Activated naive CD4-positive, alpha-beta T cell treated with anti-CD3 and anti-CD28 coated beads for 36 hours (primary cell): ENCODE data around the gene ZFHX3. TPM values are rescaled to one million over a fixed set of nuclear protein-coding genes. Genes with fewer than 3 reads are reported as not detected.

Source experiments
- CTCF ChIA-PET: fragments of 350-600 bp; sonication (Branson Sonifier 250); formaldehyde crosslinking; loops from one replicate; lab custom pipeline; 2021; ENCODE audit warnings: antibody characterized with exemption; lab: Charles Lee
- DNase-seq: peaks from one replicate; pipeline ENCODE4 v3.0.0-alpha.2; 2020
- H3K27ac Mint-ChIP-seq: one replicate; pipeline ENCODE4 v1.8.0; 2021; ENCODE audit warnings: mild to moderate bottlenecking, mixed read lengths
- H3K27me3 Mint-ChIP-seq: one replicate; pipeline ENCODE4 v1.8.0; 2021; ENCODE audit warnings: low read depth, mixed read lengths
- H3K36me3 Mint-ChIP-seq: one replicate; pipeline ENCODE4 v1.8.0; 2021; ENCODE audit warnings: low read depth, mixed read lengths
- H3K4me1 Mint-ChIP-seq: one replicate; pipeline ENCODE4 v1.8.0; 2021; ENCODE audit warnings: low read depth, mixed read lengths
- H3K4me3 Mint-ChIP-seq: one replicate; pipeline ENCODE4 v1.8.0; 2021; ENCODE audit warnings: mild to moderate bottlenecking, moderate library complexity, mixed read lengths
- H3K9me3 Mint-ChIP-seq: one replicate; pipeline ENCODE4 v1.8.0; 2021; ENCODE audit warnings: mixed read lengths
- intact Hi-C: fragments of 100-400 bp; cut with micrococcal nuclease; formaldehyde crosslinking; loops from one replicate; pipeline ENCODE4 v1.15.1; 2023
- total RNA-seq, 2 experiments: library from RNA; stranded (reverse); gene quantifications; one replicate each; pipeline ENCODE4 v1.2.3, GENCODE V29; 2021

The ZFHX3 gene
- total RNA-seq, 2 experiments from 2014 or later = 0.44 to 0.72 TPM

GRCh38 chr16:73058616-73059409 is 10.9 kb upstream of the ZFHX3 start:
- CTCF ChIA-PET = interaction anchor here (0.6 to 0.7 kb wide), 3 partner anchors 21 to 257 kb away, joined by 3 to 4 read pairs (median 3); no protein-coding TSS in a partner anchor
- intact Hi-C loops = no loop called here
- peaks cover 57% of the 10 kb centered on the region for H3K27me3 Mint-ChIP-seq
- H3K9me3 Mint-ChIP-seq = no peaks in the 10 kb centered on the region
- peak; percentile 15 for DNase-seq
- no peak overlapping the region for H3K27ac Mint-ChIP-seq
- H3K4me3 Mint-ChIP-seq = peak overlapping the region; percentile 75
- H3K4me1 Mint-ChIP-seq = peaks cover 20% of the 10 kb centered on the region
- no peaks in the 10 kb centered on the region for H3K36me3 Mint-ChIP-seq

- CTCF ChIA-PET = interaction anchor here (0.6 to 0.7 kb wide), 3 partner anchors 22 to 257 kb away, joined by 3 to 4 read pairs (median 3); no protein-coding TSS in a partner anchor
- Mint-ChIP-seq H3K4me1 (peaks cover 20% of the 10 kb centered on the region), H3K27me3 (peaks cover 56% of the 10 kb centered on the region), H3K9me3 (no peaks in the 10 kb centered on the region), H3K27ac (no peak overlapping the region), H3K36me3 (no peaks in the 10 kb centered on the region), H3K4me3 (peak overlapping the region; percentile 75)
- intact Hi-C loops = no loop called here
- peak; percentile 28 for DNase-seq
Measured at GRCh38 chr16:73058221-73058615, 10.3 kb upstream of the ZFHX3 start.

GRCh38 chr16:73057291-73058210 is 9.6 kb upstream of the ZFHX3 start:
- peaks cover 52% of the 10 kb centered on the region for H3K27me3 Mint-ChIP-seq
- peaks cover 20% of the 10 kb centered on the region for H3K4me1 Mint-ChIP-seq
- DNase-seq = no peak
- H3K27ac Mint-ChIP-seq = no peak overlapping the region
- no peaks in the 10 kb centered on the region for H3K36me3 Mint-ChIP-seq
- CTCF ChIA-PET = no interaction called here
- peak overlapping the region; percentile 79 for H3K4me3 Mint-ChIP-seq
- intact Hi-C loops = no loop called here
- no peaks in the 10 kb centered on the region for H3K9me3 Mint-ChIP-seq

- peaks cover 46% of the 10 kb centered on the region for H3K27me3 Mint-ChIP-seq
- intact Hi-C loops = no loop called here
- H3K4me3 Mint-ChIP-seq = peak overlapping the region; percentile 79
- H3K9me3 Mint-ChIP-seq = no peaks in the 10 kb centered on the region
- no peak overlapping the region for H3K27ac Mint-ChIP-seq
- no peak for DNase-seq
- H3K4me1 Mint-ChIP-seq = peaks cover 17% of the 10 kb centered on the region
- H3K36me3 Mint-ChIP-seq = no peaks in the 10 kb centered on the region
- CTCF ChIA-PET = no interaction called here
Measured at GRCh38 chr16:73056921-73057290, 9.0 kb upstream of the ZFHX3 start.

GRCh38 chr16:73056448-73056847 is 8.5 kb upstream of the ZFHX3 start:
- peaks cover 44% of the 10 kb centered on the region for H3K27me3 Mint-ChIP-seq
- H3K9me3 Mint-ChIP-seq = no peaks in the 10 kb centered on the region
- no peak overlapping the region for H3K4me3 Mint-ChIP-seq
- H3K4me1 Mint-ChIP-seq = peaks cover 17% of the 10 kb centered on the region
- intact Hi-C loops = no loop called here
- CTCF ChIA-PET = no interaction called here
- no peak overlapping the region for H3K27ac Mint-ChIP-seq
- no peak for DNase-seq
- no peaks in the 10 kb centered on the region for H3K36me3 Mint-ChIP-seq

- Mint-ChIP-seq H3K36me3 (no peaks in the 10 kb centered on the region), H3K27ac (no peak overlapping the region), H3K4me3 (no peak overlapping the region), H3K9me3 (no peaks in the 10 kb centered on the region), H3K4me1 (peaks cover 17% of the 10 kb centered on the region), H3K27me3 (peaks cover 36% of the 10 kb centered on the region)
- intact Hi-C loops = no loop called here
- CTCF ChIA-PET = interaction anchor here (0.7 kb wide), 1 partner anchor 1200 kb away, joined by 3 read pairs; no protein-coding TSS in a partner anchor
- DNase-seq = no peak
Measured at GRCh38 chr16:73054813-73055482, 7.0 kb upstream of the ZFHX3 start.

GRCh38 chr16:73054498-73054812 is 6.5 kb upstream of the ZFHX3 start:
- CTCF ChIA-PET = interaction anchor here (0.7 kb wide), 1 partner anchor 1201 kb away, joined by 3 read pairs; no protein-coding TSS in a partner anchor
- Mint-ChIP-seq H3K36me3 (no peaks in the 10 kb centered on the region), H3K4me1 (peaks cover 14% of the 10 kb centered on the region), H3K9me3 (no peaks in the 10 kb centered on the region), H3K27ac (no peak overlapping the region), H3K4me3 (no peak overlapping the region), H3K27me3 (peaks cover 31% of the 10 kb centered on the region)
- no peak for DNase-seq
- intact Hi-C loops = no loop called here

- DNase-seq = no peak
- H3K36me3 Mint-ChIP-seq = no peaks in the 10 kb centered on the region
- intact Hi-C loops = no loop called here
- H3K4me1 Mint-ChIP-seq = peaks cover 12% of the 10 kb centered on the region
- peaks cover 29% of the 10 kb centered on the region for H3K27me3 Mint-ChIP-seq
- no peak overlapping the region for H3K27ac Mint-ChIP-seq
- no peak overlapping the region for H3K4me3 Mint-ChIP-seq
- CTCF ChIA-PET = interaction anchor here (0.7 kb wide), 1 partner anchor 1201 kb away, joined by 3 read pairs; no protein-coding TSS in a partner anchor
- no peaks in the 10 kb centered on the region for H3K9me3 Mint-ChIP-seq
Measured at GRCh38 chr16:73054125-73054484, 6.2 kb upstream of the ZFHX3 start.

- no peak overlapping the region for H3K27ac Mint-ChIP-seq
- peaks cover 8% of the 10 kb centered on the region for H3K4me1 Mint-ChIP-seq
- H3K27me3 Mint-ChIP-seq = peaks cover 31% of the 10 kb centered on the region
- H3K36me3 Mint-ChIP-seq = no peaks in the 10 kb centered on the region
- H3K9me3 Mint-ChIP-seq = no peaks in the 10 kb centered on the region
- no peak for DNase-seq
- no peak overlapping the region for H3K4me3 Mint-ChIP-seq
- intact Hi-C loops = no loop called here
- CTCF ChIA-PET = no interaction called here
Measured at GRCh38 chr16:73053364-73054124, 5.6 kb upstream of the ZFHX3 start.

- Mint-ChIP-seq H3K36me3 (no peaks in the 10 kb centered on the region), H3K4me3 (no peak overlapping the region), H3K4me1 (peaks cover 8% of the 10 kb centered on the region), H3K27me3 (peaks cover 32% of the 10 kb centered on the region), H3K9me3 (no peaks in the 10 kb centered on the region), H3K27ac (no peak overlapping the region)
- intact Hi-C loops = no loop called here
- CTCF ChIA-PET = no interaction called here
- DNase-seq = no peak
Measured at GRCh38 chr16:73053038-73053363, 5.1 kb upstream of the ZFHX3 start.

- intact Hi-C loops = no loop called here
- Mint-ChIP-seq H3K9me3 (no peaks in the 10 kb centered on the region), H3K27ac (no peak overlapping the region), H3K36me3 (no peaks in the 10 kb centered on the region), H3K4me1 (peaks cover 8% of the 10 kb centered on the region), H3K27me3 (peaks cover 32% of the 10 kb centered on the region), H3K4me3 (no peak overlapping the region)
- DNase-seq = no peak
- CTCF ChIA-PET = no interaction called here
Measured at GRCh38 chr16:73052576-73052975, 4.6 kb upstream of the ZFHX3 start.
